CD14-positive monocyte (primary cell): Measurements from ENCODE around the gene ANGPTL7. TPM values are rescaled to one million over a fixed set of nuclear protein-coding genes. Genes with fewer than 3 reads are reported as not detected.
A peak's percentile ranks its signal among the peaks of the same experiment; 100 is the strongest.

Experiments used
- DNase-seq, 3 donors: peaks; one replicate each; pipeline ENCODE4 v3.0.0-alpha.2; 2011 to 2022
- H2AFZ ChIP-seq: 2 replicates; pipeline ENCODE4 v1.6.0; 2012; ENCODE audit warnings: mild to moderate bottlenecking, low read depth, low read length, inconsistent platforms; ENCODE audit not compliant: insufficient read depth, poor library complexity, severe bottlenecking
- H3K27ac ChIP-seq, 2 donors: 1 replicate in 1 of 2; 2 replicates in 1 of 2; pipeline ENCODE4 v1.5.1; 2012 to 2013; ENCODE audit warnings: low read length in 2 of 2, control low read depth in 1 of 2, inconsistent platforms in 1 of 2, low read depth in 1 of 2, mild to moderate bottlenecking in 1 of 2
- H3K27me3 ChIP-seq, 2 donors: one replicate each; pipeline versions ENCODE4 v1.6.0 to v1.6.1; 2011 to 2013; ENCODE audit warnings: low read length in 2 of 2; ENCODE audit not compliant: control insufficient read depth in 2 of 2, insufficient read depth in 2 of 2
- H3K36me3 ChIP-seq, 2 donors: replicated peaks in 1 of 2; 1 replicate in 1 of 2; 2 replicates in 1 of 2; pipeline versions ENCODE4 v1.5.1 to v1.6.1; 2012 to 2013; ENCODE audit warnings: low read length in 2 of 2, control low read depth in 1 of 2, inconsistent platforms in 1 of 2, mild to moderate bottlenecking in 1 of 2; ENCODE audit not compliant: insufficient read depth in 2 of 2, control insufficient read depth in 1 of 2
- H3K4me1 ChIP-seq, 2 donors: 1 replicate in 1 of 2; 2 replicates in 1 of 2; pipeline versions ENCODE4 v1.5.1 to v1.6.1; 2012 to 2013; ENCODE audit warnings: low read length in 2 of 2, control low read depth in 1 of 2, inconsistent platforms in 1 of 2, mild to moderate bottlenecking in 1 of 2, moderate library complexity in 1 of 2; ENCODE audit not compliant: insufficient read depth in 2 of 2, control insufficient read depth in 1 of 2
- H3K4me2 ChIP-seq: replicated peaks from 2 replicates; pipeline ENCODE3; 2012; ENCODE audit warnings: low read length, moderate library complexity, mild to moderate bottlenecking; ENCODE audit not compliant: poor library complexity, severe bottlenecking; ENCODE audit errors: extremely low read depth
- H3K4me3 ChIP-seq, 3 experiments: fragments of 200-600 bp in 1 of 3; sonication (generic) in 1 of 3; replicated peaks in 1 of 3; 1 replicate in 2 of 3; 2 replicates in 1 of 3; pipeline ENCODE4 v1.5.1; 2011 to 2013; ENCODE audit warnings: low read length in 3 of 3, mild to moderate bottlenecking in 3 of 3, control low read depth in 2 of 3, low read depth in 2 of 3, inconsistent platforms in 1 of 3, moderate library complexity in 1 of 3
- H3K79me2 ChIP-seq: 2 replicates; pipeline ENCODE4 v1.6.0; 2012; ENCODE audit warnings: mild to moderate bottlenecking, control low read depth, inconsistent platforms, low read length, moderate library complexity; ENCODE audit not compliant: insufficient read depth
- H3K9ac ChIP-seq: 2 replicates; pipeline ENCODE4 v1.6.0; 2017; ENCODE audit warnings: low read length, mild to moderate bottlenecking; ENCODE audit not compliant: insufficient read depth, poor library complexity, severe bottlenecking
- H3K9me3 ChIP-seq, 2 donors: replicated peaks in 1 of 2; 1 replicate in 1 of 2; 2 replicates in 1 of 2; pipeline versions ENCODE4 v1.5.1 to v1.6.1; 2012 to 2013; ENCODE audit warnings: low read length in 2 of 2, control low read depth in 1 of 2; ENCODE audit not compliant: control insufficient read depth in 1 of 2, insufficient read depth in 1 of 2
- H4K20me1 ChIP-seq: 2 replicates; pipeline ENCODE4 v1.6.0; 2012; ENCODE audit warnings: mild to moderate bottlenecking, low read length, control low read depth, moderate library complexity; ENCODE audit not compliant: insufficient read depth
- H3K27ac Mint-ChIP-seq, 7 donors: one replicate each; pipeline ENCODE4 v1.8.0; 2020; ENCODE audit warnings: mild to moderate bottlenecking in 7 of 7, mixed read lengths in 7 of 7, moderate library complexity in 6 of 7, inconsistent platforms in 2 of 7
- H3K27me3 Mint-ChIP-seq, 3 donors: one replicate each; pipeline ENCODE4 v1.8.0; 2021 to 2022; ENCODE audit warnings: low read depth in 3 of 3, mild to moderate bottlenecking in 3 of 3, mixed read lengths in 3 of 3, moderate library complexity in 3 of 3, inconsistent platforms in 1 of 3
- H3K36me3 Mint-ChIP-seq, 2 donors: one replicate each; pipeline ENCODE4 v1.8.0; 2020; ENCODE audit warnings: mixed read lengths in 2 of 2, inconsistent platforms in 1 of 2, mild to moderate bottlenecking in 1 of 2
- H3K4me1 Mint-ChIP-seq: one replicate; pipeline ENCODE4 v1.8.0; 2020; ENCODE audit warnings: mild to moderate bottlenecking, mixed read lengths
- H3K4me3 Mint-ChIP-seq, 2 donors: one replicate each; pipeline ENCODE4 v1.8.0; 2020; ENCODE audit warnings: mild to moderate bottlenecking in 2 of 2, mixed read lengths in 2 of 2, moderate library complexity in 1 of 2
- H3K9me3 Mint-ChIP-seq, 7 donors: one replicate each; pipeline ENCODE4 v1.8.0; 2020 to 2022; ENCODE audit warnings: mixed read lengths in 7 of 7, mild to moderate bottlenecking in 6 of 7, moderate library complexity in 6 of 7, inconsistent platforms in 2 of 7
- CTCF ChIP-seq: fragments of 200-600 bp; IDR thresholded peaks from one replicate; pipeline ENCODE4 v1.8.0; 2022; ENCODE audit warnings: antibody characterized with exemption, mild to moderate bottlenecking
- WGBS: methylation state at CpG from one replicate; pipeline ENCODE4 v1.1.5; 2013; ENCODE audit warnings: missing lambda C conversion rate; ENCODE audit not compliant: insufficient coverage; 5-methylcytosine and 5-hydroxymethylcytosine counted together
- intact Hi-C, 2 donors: fragments of 100-400 bp; cut with micrococcal nuclease; formaldehyde crosslinking; loops; one replicate each; pipeline versions ENCODE4 v1.15.0 to v1.15.1; 2023
- polyA plus RNA-seq, 3 donors: library from polyadenylated mRNA; depleted of rRNA in 1 of 3; unstranded in 2 of 3; stranded (reverse) in 1 of 3; fragments of 300-500 nt in 2 of 3; fragments of >200 nt in 1 of 3; fragmentation: Illumina TruSeq in 2 of 3; gene quantifications; 1 replicate in 2 of 3; 2 replicates in 1 of 3; pipeline ENCODE4 v1.2.3, GENCODE V29; 2012 to 2021

ANGPTL7 gene
- polyA plus RNA-seq, 3 donors, result not detected

DNA sequence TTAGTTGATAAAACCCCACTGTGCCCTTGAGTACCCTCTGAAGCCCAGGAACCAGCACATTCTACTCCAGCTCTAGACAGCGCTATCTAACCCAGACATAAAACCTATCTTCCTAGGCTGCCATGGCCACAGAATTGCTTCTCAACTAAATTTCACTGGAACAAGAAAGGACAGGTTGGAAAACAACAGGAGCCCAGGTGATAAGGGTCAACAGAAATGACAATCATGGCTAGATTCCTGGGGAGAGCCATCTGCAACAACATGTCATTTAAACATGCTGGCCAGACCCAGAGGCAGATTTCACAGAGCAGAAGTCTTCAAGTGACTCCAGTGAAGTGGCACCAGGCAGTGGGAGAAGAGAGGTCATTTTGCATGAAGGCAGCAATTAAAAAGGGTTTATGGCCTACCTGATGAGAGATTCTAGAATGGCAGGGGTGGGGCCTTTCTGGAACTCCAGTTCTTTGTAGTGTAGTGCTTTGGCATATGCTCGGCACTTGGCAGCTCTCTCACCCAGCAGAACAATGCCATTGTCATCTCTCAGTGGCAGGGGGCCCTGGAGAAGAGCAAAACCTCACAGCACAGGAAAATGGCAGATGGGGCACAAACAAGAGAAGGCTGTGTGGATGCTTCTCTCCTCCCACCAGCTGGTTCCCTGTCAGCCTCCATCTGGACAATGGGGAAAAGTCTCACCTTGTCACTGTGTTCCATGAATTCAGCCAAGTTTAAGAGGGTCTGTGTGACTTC, 9.9 kb downstream of the ANGPTL7 start:
- H3K4me2 ChIP-seq, result no peak overlapping the region
- H3K4me3 ChIP-seq, result no peak overlapping the region
- no peak overlapping the region for H3K27ac ChIP-seq
- no peaks in the 10 kb centered on the region for H3K27me3 ChIP-seq
- no peaks in the 10 kb centered on the region for H3K79me2 ChIP-seq
- peaks cover 0 to 1% (median 0%) of the 10 kb centered on the region in 3 donors for H3K27me3 Mint-ChIP-seq
- H3K9me3 Mint-ChIP-seq, result no peaks in the 10 kb centered on the region
- DNase-seq, result no peak
- no peak for TF ChIP-seq CTCF
- no peaks in the 10 kb centered on the region for H4K20me1 ChIP-seq
- no peak overlapping the region for H2AFZ ChIP-seq
- no peaks in the 10 kb centered on the region for H3K9me3 ChIP-seq
- 100% methylated on average over 2 of the region's 2 CpGs for WGBS
- no peak overlapping the region for H3K9ac ChIP-seq
- peaks cover 70 to 93% of the 10 kb centered on the region in 2 donors for H3K36me3 Mint-ChIP-seq
- intact Hi-C loops, result no loop called here
- peak overlapping the region in 1 of 7 donors; percentile 49 for H3K27ac Mint-ChIP-seq
- no peaks in the 10 kb centered on the region for H3K4me1 ChIP-seq
- no peaks in the 10 kb centered on the region for H3K4me1 Mint-ChIP-seq
- peaks cover 85 to 95% of the 10 kb centered on the region in 2 donors for H3K36me3 ChIP-seq
- H3K4me3 Mint-ChIP-seq, result no peak overlapping the region

DNA sequence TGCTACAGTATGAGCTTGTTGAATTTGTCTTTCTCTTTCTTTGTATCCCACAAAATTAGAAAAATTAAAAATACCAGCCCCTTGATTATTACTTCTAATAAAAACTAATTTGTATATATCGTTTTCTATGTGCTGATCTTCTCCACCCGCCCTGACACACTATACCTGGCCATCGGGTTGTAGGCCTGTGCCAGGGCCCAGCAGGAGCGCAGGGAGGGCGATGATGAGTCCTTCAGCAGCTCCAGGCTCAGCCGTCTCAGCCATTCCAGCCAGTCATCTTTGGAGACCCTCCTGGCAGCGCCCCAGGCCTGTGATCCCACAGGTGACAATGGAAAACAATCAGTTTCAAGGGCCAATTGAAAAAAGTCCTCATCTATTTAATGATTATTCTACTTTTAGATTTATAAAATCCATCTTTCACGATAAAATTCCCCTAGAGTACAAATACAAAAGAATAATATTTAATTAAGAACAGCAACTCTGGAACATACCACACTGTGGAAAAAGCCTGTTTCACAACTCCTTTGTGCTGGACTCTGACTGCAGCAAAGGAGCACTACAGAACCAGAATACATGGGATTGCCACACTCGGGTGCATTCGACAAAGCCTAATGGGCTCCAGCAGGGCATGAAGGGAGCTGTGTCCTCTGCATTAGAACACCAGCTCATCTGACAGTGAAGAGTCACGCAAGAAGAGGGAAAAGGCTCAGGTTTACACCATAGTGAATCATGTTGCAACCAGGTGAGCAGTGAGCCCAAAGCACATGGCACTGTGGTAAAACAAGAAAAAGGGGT, 15.4 kb downstream of the ANGPTL7 start:
- Histone ChIP-seq H3K27ac (no peak overlapping the region), H3K27me3 (no peaks in the 10 kb centered on the region), H3K4me2 (no peak overlapping the region), H4K20me1 (no peaks in the 10 kb centered on the region), H3K4me1 (no peaks in the 10 kb centered on the region), H3K9me3 (no peaks in the 10 kb centered on the region), H3K79me2 (no peaks in the 10 kb centered on the region), H3K4me3 (no peak overlapping the region), H3K9ac (no peak overlapping the region), H2AFZ (no peak overlapping the region), H3K36me3 (peaks cover 75 to 95% of the 10 kb centered on the region in 2 donors)
- Mint-ChIP-seq H3K27ac (peak overlapping the region in 1 of 7 donors; percentile 27), H3K36me3 (peaks cover 66 to 92% of the 10 kb centered on the region in 2 donors), H3K9me3 (no peaks in the 10 kb centered on the region), H3K4me3 (no peak overlapping the region), H3K4me1 (no peaks in the 10 kb centered on the region), H3K27me3 (peaks cover 0 to 1% (median 0%) of the 10 kb centered on the region in 3 donors)
- WGBS, result 100% methylated on average over 7 of the region's 11 CpGs
- intact Hi-C loops, result no loop called here
- no peak for DNase-seq
- no peak for TF ChIP-seq CTCF
